CD4-positive, alpha-beta T cell (primary cell): ENCODE measurements around the gene MTCL1. TPM values are rescaled to one million over a fixed set of nuclear protein-coding genes. Genes with fewer than 3 reads are reported as not detected.

Experiments used
- ATAC-seq: fragments of 200-7000 bp; cut with Tn5 transposase; one replicate; pipeline ENCODE4 v1.10.0; 2022; ENCODE audit warnings: mild to moderate bottlenecking; ENCODE audit not compliant: poor library complexity
- CTCF ChIA-PET: fragments of 350-600 bp; sonication (Branson Sonifier 250); formaldehyde crosslinking; loops from one replicate; lab custom pipeline; 2021; ENCODE audit warnings: antibody characterized with exemption, inconsistent platforms; lab: Charles Lee
- POLR2A ChIA-PET: fragments of 350-600 bp; sonication (Branson Sonifier 250); formaldehyde crosslinking; loops from one replicate; lab custom pipeline; 2021; ENCODE audit warnings: antibody characterized with exemption, inconsistent platforms; lab: Charles Lee
- DNase-seq, 14 experiments: peaks; one replicate each; pipeline ENCODE4 v3.0.0-alpha.2; 2013 to 2020; ENCODE audit warnings: mixed read lengths in 2 of 14
- H3K27ac ChIP-seq, 2 donors: one replicate each; pipeline versions ENCODE4 v1.5.1 to v1.7.0; 2013; ENCODE audit warnings: low read length in 2 of 2, low read depth in 1 of 2, mild to moderate bottlenecking in 1 of 2
- H3K27me3 ChIP-seq, 2 experiments: 1 replicate in 1 of 2; 2 replicates in 1 of 2; pipeline versions ENCODE4 v1.6.1 to v1.7.0; 2013; ENCODE audit warnings: low read length in 2 of 2, control low read depth in 1 of 2, mild to moderate bottlenecking in 1 of 2, moderate library complexity in 1 of 2; ENCODE audit not compliant: insufficient read depth in 2 of 2, control insufficient read depth in 1 of 2
- H3K36me3 ChIP-seq: one replicate; pipeline ENCODE4 v1.6.1; 2013; ENCODE audit warnings: low read length, control low read depth; ENCODE audit not compliant: insufficient read depth
- H3K4me1 ChIP-seq: one replicate; pipeline ENCODE4 v1.6.1; 2013; ENCODE audit warnings: low read length, control low read depth; ENCODE audit not compliant: insufficient read depth
- H3K4me3 ChIP-seq: one replicate; pipeline ENCODE4 v1.5.1; 2013; ENCODE audit warnings: mild to moderate bottlenecking, low read length, moderate library complexity
- H3K9me3 ChIP-seq, 2 experiments: 1 replicate in 1 of 2; 2 replicates in 1 of 2; pipeline versions ENCODE4 v1.6.1 to v1.7.0; 2013; ENCODE audit warnings: low read length in 2 of 2, mild to moderate bottlenecking in 2 of 2, control low read depth in 1 of 2, moderate library complexity in 1 of 2; ENCODE audit not compliant: control insufficient read depth in 1 of 2, insufficient read depth in 1 of 2
- H3K27ac Mint-ChIP-seq: one replicate; pipeline ENCODE4 v1.8.0; 2020; ENCODE audit warnings: mixed read lengths
- H3K27me3 Mint-ChIP-seq: one replicate; pipeline ENCODE4 v1.8.0; 2021; ENCODE audit warnings: mixed read lengths
- H3K36me3 Mint-ChIP-seq: one replicate; pipeline ENCODE4 v1.8.0; 2021; ENCODE audit warnings: low read depth, mixed read lengths
- H3K4me1 Mint-ChIP-seq: one replicate; pipeline ENCODE4 v1.8.0; 2021; ENCODE audit warnings: low read depth, mixed read lengths
- H3K4me3 Mint-ChIP-seq: one replicate; pipeline ENCODE4 v1.8.0; 2020; ENCODE audit warnings: mild to moderate bottlenecking, mixed read lengths
- H3K9me3 Mint-ChIP-seq: one replicate; pipeline ENCODE4 v1.8.0; 2020; ENCODE audit warnings: mixed read lengths
- CTCF ChIP-seq: fragments of 200-600 bp; IDR thresholded peaks from one replicate; pipeline ENCODE4 v1.8.0; 2022; ENCODE audit warnings: antibody characterized with exemption, mild to moderate bottlenecking
- intact Hi-C, 2 experiments: fragments of 100-400 bp; cut with DNase I in 1 of 2; cut with micrococcal nuclease in 1 of 2; formaldehyde crosslinking; loops; one replicate each; pipeline versions ENCODE4 v1.15.1 to v1.9.0; 2023 to 2025; cut with DNase I, micrococcal nuclease
- total RNA-seq, 174 experiments: library from RNA in 2 of 174; stranded (reverse) in 2 of 174; gene quantifications; one replicate each; pipeline ENCODE4 v1.2.3 and lab custom pipeline; 2021 to 2026

The MTCL1 gene
- total RNA-seq, 2 experiments from 2014 or later: 0.11 to 0.55 TPM

GRCh38 chr18:8721094-8721669 is 15.8 kb downstream of the MTCL1 start:
- H3K9me3 ChIP-seq: no peaks in the 10 kb centered on the region
- no peak overlapping the region for H3K27ac ChIP-seq
- ChIA-PET CTCF (interaction anchor here (0.8 kb wide), 1 partner anchor 24 kb away, joined by 3 read pairs; no protein-coding TSS in a partner anchor), POLR2A (no interaction called here)
- Mint-ChIP-seq H3K27ac (no peak overlapping the region), H3K4me1 (no peaks in the 10 kb centered on the region), H3K9me3 (no peaks in the 10 kb centered on the region), H3K4me3 (no peak overlapping the region), H3K27me3 (peaks cover 4% of the 10 kb centered on the region), H3K36me3 (no peaks in the 10 kb centered on the region)
- ATAC-seq (no peak), DNase-seq (no peak)
- intact Hi-C loops: no loop called here
- no peak overlapping the region for H3K4me3 ChIP-seq
- H3K4me1 ChIP-seq: no peaks in the 10 kb centered on the region
- H3K36me3 ChIP-seq: no peaks in the 10 kb centered on the region
- no peak for TF ChIP-seq CTCF
- peaks cover 0 to 8% of the 10 kb centered on the region in 2 experiments for H3K27me3 ChIP-seq

GRCh38 chr18:8721716-8722115 is 16.4 kb downstream of the MTCL1 start:
- no peaks in the 10 kb centered on the region for H3K27me3 Mint-ChIP-seq

GRCh38 chr18:8722946-8723820 is 17.8 kb downstream of the MTCL1 start:
- H3K27me3 ChIP-seq: no peaks in the 10 kb centered on the region
- H3K27ac ChIP-seq: no peak overlapping the region
- intact Hi-C loops: no loop called here
- H3K9me3 ChIP-seq: no peaks in the 10 kb centered on the region
- CTCF ChIA-PET: no interaction called here
- no peak for ATAC-seq
- no peak overlapping the region for H3K4me3 Mint-ChIP-seq
- H3K4me3 ChIP-seq: no peak overlapping the region
- H3K27ac Mint-ChIP-seq: no peak overlapping the region
- no peak for DNase-seq
- H3K36me3 Mint-ChIP-seq: no peaks in the 10 kb centered on the region
- no peaks in the 10 kb centered on the region for H3K27me3 Mint-ChIP-seq
- no peaks in the 10 kb centered on the region for H3K4me1 Mint-ChIP-seq
- POLR2A ChIA-PET: no interaction called here
- no peaks in the 10 kb centered on the region for H3K9me3 Mint-ChIP-seq
- TF ChIP-seq CTCF: no peak
- no peaks in the 10 kb centered on the region for H3K4me1 ChIP-seq
- H3K36me3 ChIP-seq: no peaks in the 10 kb centered on the region

More at GRCh38 chr18:8721716-8722115, 16.4 kb downstream of the MTCL1 start:
- ATAC-seq: no peak
- Mint-ChIP-seq H3K27ac (no peak overlapping the region), H3K36me3 (no peaks in the 10 kb centered on the region), H3K4me1 (no peaks in the 10 kb centered on the region), H3K9me3 (no peaks in the 10 kb centered on the region), H3K4me3 (no peak overlapping the region)
- DNase-seq: no peak
- ChIA-PET POLR2A (no interaction called here), CTCF (no interaction called here)
- H3K36me3 ChIP-seq: no peaks in the 10 kb centered on the region
- intact Hi-C loops: no loop called here
- no peak overlapping the region for H3K27ac ChIP-seq
- no peak for TF ChIP-seq CTCF
- H3K9me3 ChIP-seq: no peaks in the 10 kb centered on the region
- H3K27me3 ChIP-seq: peaks cover 0 to 7% of the 10 kb centered on the region in 2 experiments
- no peaks in the 10 kb centered on the region for H3K4me1 ChIP-seq
- H3K4me3 ChIP-seq: no peak overlapping the region
